AG04450 (cell line): ENCODE measurements around the gene GID8. TPM values are rescaled to one million over a fixed set of nuclear protein-coding genes. Genes with fewer than 3 reads are reported as not detected.

Experiments used
- CTCF ChIA-PET: fragments of 300-600, 350-600 bp; formaldehyde crosslinking; extraction: SDS; loops from one replicate; lab custom pipeline; 2022; ENCODE audit warnings: antibody characterized with exemption, inconsistent platforms; lab: Charles Lee
- POLR2A ChIA-PET: fragments of 350-600 bp; formaldehyde crosslinking; extraction: SDS; loops from one replicate; lab custom pipeline; 2021; ENCODE audit warnings: antibody characterized with exemption, inconsistent platforms; lab: Yijun Ruan, JAX
- DNase-seq: peaks from one replicate; pipeline ENCODE4 v3.0.0-alpha.2; 2011; ENCODE audit warnings: low read depth, low spot score
- H3K27ac ChIP-seq: one replicate; pipeline ENCODE4 v1.5.1; 2012; ENCODE audit warnings: low read depth, low read length, control low read depth
- H3K27me3 ChIP-seq: one replicate; pipeline ENCODE4 v1.6.0; 2012; ENCODE audit warnings: low read length; ENCODE audit not compliant: control insufficient read depth, insufficient read depth
- H3K4me3 ChIP-seq: 2 replicates; pipeline ENCODE4 v1.5.1; 2011; ENCODE audit warnings: mild to moderate bottlenecking, low read depth, low read length, control low read depth
- H3K9me3 ChIP-seq: 2 replicates; pipeline ENCODE4 v1.5.1; 2012; ENCODE audit warnings: low read length; ENCODE audit not compliant: control insufficient read depth, insufficient read depth
- polyA plus RNA-seq: library from polyadenylated mRNA; depleted of rRNA; stranded (reverse); fragments of >200 nt; gene quantifications from 2 replicates; pipeline ENCODE4 v1.2.3, GENCODE V29; 2011
- TF ChIP-seq, protein P1 (sequence below): IDR thresholded peaks from 2 replicates; pipeline ENCODE4 v1.5.1; 2011; ENCODE audit warnings: low read depth, low read length, control low read depth, inconsistent platforms

Gene GID8
- polyA plus RNA-seq, 1 experiment = 24.4 TPM

GRCh38 chr20:62982124-62983075 is 44.5 kb downstream of the GID8 start:
- no peak overlapping the region for H3K4me3 ChIP-seq
- TF ChIP-seq, protein P1, sequence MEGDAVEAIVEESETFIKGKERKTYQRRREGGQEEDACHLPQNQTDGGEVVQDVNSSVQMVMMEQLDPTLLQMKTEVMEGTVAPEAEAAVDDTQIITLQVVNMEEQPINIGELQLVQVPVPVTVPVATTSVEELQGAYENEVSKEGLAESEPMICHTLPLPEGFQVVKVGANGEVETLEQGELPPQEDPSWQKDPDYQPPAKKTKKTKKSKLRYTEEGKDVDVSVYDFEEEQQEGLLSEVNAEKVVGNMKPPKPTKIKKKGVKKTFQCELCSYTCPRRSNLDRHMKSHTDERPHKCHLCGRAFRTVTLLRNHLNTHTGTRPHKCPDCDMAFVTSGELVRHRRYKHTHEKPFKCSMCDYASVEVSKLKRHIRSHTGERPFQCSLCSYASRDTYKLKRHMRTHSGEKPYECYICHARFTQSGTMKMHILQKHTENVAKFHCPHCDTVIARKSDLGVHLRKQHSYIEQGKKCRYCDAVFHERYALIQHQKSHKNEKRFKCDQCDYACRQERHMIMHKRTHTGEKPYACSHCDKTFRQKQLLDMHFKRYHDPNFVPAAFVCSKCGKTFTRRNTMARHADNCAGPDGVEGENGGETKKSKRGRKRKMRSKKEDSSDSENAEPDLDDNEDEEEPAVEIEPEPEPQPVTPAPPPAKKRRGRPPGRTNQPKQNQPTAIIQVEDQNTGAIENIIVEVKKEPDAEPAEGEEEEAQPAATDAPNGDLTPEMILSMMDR = no peak
- H3K9me3 ChIP-seq = no peaks in the 10 kb centered on the region; the same call in 1 of the 2 replicates
- no peak for DNase-seq
- CTCF ChIA-PET = interaction anchor here (2.8 to 3.0 kb wide), 2 partner anchors 10 to 27 kb away, joined by 9 to 11 read pairs; no protein-coding TSS in a partner anchor
- no peak overlapping the region for H3K27ac ChIP-seq
- H3K27me3 ChIP-seq = peaks cover 52% of the 10 kb centered on the region
- POLR2A ChIA-PET = no interaction called here

DNA sequence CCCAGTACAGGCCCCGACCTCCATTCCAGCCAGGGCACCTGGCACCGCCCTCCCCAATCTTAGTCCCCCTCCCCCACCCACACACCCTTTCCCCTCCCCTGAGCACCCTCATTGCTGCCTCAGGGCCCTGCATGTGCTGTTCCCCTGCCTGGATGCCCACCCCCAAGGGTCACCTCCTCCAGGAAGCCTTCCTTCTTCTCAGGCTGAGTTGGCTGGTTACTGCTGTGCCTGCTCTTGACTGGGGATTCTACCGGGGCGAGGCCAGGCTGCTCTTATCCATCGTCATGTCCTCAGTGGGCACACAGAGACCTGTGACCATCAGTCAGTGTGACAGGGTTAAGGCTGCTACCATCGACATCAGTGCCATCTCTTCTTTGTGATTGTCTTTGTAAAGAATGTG is 45.3 kb downstream of the GID8 start:
- TF ChIP-seq, protein P1 = no peak
- Histone ChIP-seq H3K4me3 (no peak overlapping the region), H3K9me3 (no peaks in the 10 kb centered on the region; the same call in 1 of the 2 replicates), H3K27me3 (peaks cover 50% of the 10 kb centered on the region), H3K27ac (no peak overlapping the region)
- DNase-seq = no peak
- ChIA-PET POLR2A (no interaction called here), CTCF (interaction anchor here (1.6 kb wide), 1 partner anchor 11 kb away, joined by 7 read pairs; no protein-coding TSS in a partner anchor)

DNA sequence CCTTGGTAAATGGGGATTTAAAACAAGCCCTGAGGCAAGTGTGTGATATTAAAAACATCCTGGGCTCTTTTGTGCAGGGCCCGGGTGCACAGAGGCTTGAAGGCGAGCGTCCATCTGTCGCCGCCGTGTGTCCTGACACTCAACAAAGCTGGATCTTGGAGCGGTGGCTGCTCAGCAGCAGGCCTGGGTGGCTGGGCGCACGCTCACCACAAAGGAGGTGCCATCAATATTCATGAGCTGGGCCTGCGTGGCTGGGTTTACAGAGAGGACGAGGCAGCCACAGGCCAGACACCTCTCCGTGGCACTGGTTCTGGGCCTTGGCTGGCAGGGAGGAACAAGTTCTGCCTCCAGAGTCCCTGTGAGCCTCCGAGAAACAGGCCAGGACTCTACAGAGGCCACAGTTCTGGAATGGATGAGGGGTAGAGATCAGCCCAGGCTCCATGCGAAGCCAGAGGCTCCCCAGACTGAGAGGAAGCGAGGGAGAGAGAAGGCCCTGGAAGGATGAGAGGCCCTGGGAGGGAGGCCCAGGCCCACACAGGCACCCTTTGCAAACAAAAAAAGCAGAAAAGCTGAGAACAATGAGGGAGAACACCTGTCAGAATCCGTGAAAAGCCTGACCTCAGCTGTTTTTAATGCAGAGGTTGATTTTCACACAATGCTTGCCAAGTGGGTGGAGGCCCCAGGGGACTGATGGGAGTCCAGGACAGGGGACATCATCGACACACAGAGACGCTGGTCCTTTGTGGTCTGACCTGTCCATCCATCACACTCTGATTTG is 46.9 kb downstream of the GID8 start:
- ChIA-PET CTCF (interaction anchor here (1.6 kb wide), 1 partner anchor 12 kb away, joined by 7 read pairs; no protein-coding TSS in a partner anchor), POLR2A (no interaction called here)
- Histone ChIP-seq H3K27ac (no peak overlapping the region), H3K27me3 (peaks cover 34% of the 10 kb centered on the region), H3K4me3 (no peak overlapping the region), H3K9me3 (no peaks in the 10 kb centered on the region; the same call in 1 of the 2 replicates)
- no peak for DNase-seq
- TF ChIP-seq, protein P1 = no peak

- DNase-seq = no peak
- Histone ChIP-seq H3K9me3 (no peaks in the 10 kb centered on the region; the same call in 1 of the 2 replicates), H3K27ac (no peak overlapping the region), H3K27me3 (peaks cover 28% of the 10 kb centered on the region), H3K4me3 (no peak overlapping the region)
- TF ChIP-seq, protein P1 = no peak
- ChIA-PET POLR2A (no interaction called here), CTCF (no interaction called here)
Observed at GRCh38 chr20:62985444-62985778, 47.5 kb downstream of the GID8 start.
